Midbrain (tissue), 1 donor: ENCODE data around the gene GNMT.
"Not testable (repeated sequence)": the region's sequence is repeated elsewhere in the genome, so short reads cannot be mapped to it uniquely, and the experiment has no call there.

Experiments
- DNase-seq: peaks from one replicate; lab custom pipeline; 2025; lab: John Stamatoyannopoulos, UW

The GNMT gene

DNA sequence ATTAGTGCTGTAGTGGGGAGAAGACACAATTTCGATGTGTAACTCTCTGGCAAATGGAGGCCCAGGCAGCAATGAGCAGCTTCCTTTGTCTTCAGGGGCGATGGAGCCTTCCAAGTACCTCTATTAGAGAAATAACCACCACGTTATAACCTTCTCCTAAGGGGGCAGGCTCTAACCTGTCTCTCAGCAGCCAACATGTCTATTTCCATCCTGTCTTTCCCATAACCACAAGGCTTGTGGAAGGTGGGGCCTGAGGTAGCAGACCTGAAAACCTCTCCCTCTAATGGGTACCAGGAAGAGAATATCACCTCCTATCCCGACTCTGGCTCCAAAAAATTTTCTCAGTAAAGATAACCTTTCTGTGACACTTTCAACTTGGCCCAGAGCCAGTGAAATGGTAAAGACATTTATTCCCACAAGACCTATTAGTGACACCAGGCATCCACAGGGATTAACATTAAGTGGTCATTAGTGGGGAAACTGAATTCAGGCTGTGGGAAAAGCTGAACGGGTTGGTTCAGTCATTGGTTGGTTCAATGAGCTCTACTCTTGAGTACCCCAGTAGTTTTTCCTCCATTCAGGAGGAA is 14.5 kb downstream of the GNMT start:
- no peak for DNase-seq

DNA sequence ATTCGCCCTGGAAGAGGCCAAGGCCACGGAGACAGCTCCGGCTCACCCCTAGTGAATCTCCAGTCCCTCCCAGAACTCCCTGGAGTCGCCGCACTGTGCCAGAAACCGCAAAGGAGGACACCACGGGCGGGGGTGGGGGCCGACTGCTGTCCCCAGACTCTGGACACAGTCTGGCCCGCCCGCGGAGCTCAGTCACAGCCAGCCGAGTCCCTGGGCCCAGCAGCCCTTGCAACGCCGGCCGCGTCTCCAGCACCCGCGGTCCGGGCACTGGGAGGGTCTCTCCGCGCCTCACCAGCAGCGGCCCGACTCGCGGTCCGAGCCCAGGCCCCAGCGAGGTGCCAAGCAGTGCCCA is 17.9 kb downstream of the GNMT start:
- DNase-seq, result no peak

DNA sequence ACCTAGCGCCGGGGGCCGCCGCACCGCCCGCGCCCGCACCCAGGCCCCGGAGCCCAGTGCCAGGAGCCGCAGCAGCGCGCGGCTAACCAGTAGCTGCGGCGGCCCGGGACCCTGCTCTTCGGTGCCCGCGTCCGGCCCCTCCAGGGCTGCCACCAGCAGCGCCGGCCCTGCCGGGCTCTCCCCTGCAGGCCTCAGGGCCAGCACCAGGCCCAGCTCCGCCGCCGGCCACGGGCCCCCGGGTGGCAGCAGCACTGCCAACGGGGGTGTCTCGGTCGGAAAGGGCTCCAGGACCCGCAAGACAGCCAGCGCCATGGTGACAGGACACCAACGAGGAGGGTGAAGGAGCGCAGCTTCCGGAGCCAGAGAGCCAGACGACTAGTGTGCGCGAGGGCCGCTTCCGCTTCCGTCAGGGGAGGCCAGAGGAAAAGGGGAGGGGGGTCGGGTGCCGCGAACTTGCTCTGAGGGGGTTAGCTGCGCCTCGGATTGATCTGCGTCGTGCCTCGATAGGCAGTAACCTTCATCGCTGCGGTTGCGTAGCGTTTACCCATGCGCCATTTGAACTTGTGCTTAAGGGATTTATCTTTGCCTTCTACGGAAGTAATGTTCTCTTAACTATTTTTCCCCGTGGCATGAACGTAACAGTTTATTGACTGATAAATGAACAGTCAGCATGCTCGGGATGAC is 18.4 kb downstream of the GNMT start, which contains the start of gene PEX6:
Gene PEX6, minus strand, starts transcription at position 343 of the 684 bp plus-strand sequence. Its CDS starts 31 bp downstream, at position 312.
- peak; percentile 89 for DNase-seq

DNA sequence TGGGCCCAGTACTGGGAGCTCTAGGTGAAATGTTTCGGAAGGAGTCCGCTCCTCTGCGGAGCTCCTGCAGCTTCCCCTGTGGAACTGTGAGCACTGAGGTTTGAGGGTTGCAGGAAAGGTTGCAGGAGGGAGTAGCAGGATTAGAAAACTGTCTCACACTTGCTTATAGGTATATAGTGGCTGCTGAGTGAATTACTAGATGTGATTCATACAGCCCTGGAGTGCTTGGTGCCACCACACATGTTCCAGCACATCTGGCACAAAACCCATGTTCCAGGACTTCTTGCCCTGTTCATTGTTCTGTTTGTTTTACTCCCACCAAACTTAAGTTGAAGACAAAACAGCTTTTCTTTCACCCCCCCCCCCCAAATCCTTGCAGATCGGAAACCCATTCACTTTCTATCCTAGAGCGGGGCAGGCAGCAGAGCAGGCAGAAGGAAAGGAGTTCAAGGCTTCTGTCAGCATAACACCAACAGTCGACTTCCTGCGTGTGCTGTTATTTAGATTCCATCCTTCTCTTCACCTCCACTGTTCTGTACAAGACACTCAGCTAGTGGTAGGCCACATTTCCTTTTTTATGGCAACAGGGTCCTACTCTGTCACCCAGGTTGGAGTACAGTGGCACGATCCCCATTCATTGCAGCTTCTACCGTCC is 19.1 kb downstream of the GNMT start:
- DNase-seq, result peak; percentile 59

DNA sequence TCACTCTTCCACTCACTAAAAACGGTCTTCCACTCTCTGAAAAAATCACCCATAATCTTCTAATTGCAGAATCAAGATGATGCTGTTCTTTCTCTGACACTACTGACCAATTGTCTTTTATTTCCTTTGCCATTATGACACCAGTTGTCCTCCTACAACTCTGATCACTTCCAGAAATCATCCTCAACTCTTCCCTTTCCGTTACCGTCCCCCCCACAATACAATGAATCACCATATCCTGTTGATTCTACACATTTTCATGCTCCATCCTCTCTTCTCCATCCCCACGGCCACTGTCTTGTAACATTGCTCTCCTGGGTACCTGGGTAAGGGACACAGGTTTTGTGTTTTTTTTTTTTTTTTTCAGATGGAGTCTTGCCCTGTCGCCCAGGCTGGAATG is 21.3 kb downstream of the GNMT start:
- DNase-seq, result no peak

DNA sequence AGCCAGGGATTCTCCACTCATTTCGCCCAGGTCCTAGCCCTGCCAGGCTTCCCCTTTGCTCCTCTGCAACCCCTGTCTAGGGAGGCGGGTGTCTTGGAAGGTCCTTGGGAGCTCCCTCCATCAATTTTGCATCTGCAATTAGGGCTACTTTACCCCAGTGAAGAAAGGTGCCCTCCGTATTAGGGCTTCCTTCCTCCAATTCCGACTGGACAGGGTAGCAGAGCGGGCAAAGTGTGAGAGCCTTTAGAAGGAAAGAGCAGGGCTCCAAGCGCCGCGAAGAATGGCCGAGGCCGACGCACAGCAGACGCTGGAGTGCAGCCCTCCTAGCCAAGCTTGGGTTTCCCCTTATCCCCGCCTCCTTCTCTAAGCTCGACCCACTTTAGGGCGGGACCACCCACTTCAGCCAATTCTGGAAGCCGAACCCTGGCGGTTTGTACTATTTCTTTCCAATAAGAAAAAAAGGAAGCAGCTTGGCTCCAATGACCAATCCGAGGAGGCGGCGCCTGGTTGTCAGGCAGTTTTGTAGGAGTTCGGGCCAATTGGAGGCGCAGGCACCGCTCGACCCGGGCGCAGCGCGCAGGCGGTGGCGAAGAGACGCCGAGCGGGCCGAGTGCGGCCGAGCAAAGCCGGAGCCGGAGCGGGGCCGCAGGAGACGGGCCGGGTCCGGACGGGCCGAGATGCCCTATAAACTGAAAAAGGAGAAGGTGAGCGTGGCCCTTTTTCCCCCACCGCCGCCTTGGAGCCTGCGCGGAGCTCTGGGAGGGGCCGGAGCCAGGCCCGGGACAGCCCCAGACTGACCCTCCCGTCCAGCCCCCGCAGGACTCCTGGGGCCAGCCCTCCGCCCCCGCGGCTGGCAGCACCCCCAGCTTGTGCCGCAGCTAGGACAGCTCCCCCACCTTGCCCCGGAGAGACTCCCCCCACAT is 23.7 kb downstream of the GNMT start, which contains the start of gene PPP2R5D:
Gene PPP2R5D, plus strand, starts transcription at position 570 of the 923 bp plus-strand sequence. Its CDS starts 108 bp downstream, at position 678.
- peak; percentile 99 for DNase-seq

DNA sequence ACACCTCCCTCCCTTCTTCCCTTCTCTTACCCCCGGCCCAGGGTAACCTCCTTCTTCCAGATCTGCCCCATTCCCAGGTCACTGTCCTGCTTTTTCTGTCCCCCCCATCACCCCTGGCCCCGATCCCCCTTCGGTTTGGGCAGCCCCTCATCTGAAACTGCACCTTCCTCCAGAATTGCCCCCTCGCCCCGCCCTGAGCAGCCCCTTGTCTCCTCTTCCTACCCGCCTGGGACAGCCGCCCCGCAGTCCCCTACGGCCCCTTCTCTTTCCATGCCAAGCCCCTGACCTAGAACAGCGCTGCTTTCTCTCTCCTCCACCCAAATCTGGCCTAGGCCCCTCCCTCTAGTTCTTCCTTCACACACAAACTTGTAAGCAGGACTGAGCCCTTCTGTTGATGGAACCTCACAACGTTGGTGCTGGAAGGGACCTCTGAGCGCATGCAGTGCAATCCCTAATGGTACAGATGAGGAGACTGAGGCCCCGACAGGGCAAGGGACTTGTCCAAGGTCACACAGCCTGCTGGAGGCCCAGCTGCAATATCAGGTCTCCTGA is 24.4 kb downstream of the GNMT start:
- no peak for DNase-seq

DNA sequence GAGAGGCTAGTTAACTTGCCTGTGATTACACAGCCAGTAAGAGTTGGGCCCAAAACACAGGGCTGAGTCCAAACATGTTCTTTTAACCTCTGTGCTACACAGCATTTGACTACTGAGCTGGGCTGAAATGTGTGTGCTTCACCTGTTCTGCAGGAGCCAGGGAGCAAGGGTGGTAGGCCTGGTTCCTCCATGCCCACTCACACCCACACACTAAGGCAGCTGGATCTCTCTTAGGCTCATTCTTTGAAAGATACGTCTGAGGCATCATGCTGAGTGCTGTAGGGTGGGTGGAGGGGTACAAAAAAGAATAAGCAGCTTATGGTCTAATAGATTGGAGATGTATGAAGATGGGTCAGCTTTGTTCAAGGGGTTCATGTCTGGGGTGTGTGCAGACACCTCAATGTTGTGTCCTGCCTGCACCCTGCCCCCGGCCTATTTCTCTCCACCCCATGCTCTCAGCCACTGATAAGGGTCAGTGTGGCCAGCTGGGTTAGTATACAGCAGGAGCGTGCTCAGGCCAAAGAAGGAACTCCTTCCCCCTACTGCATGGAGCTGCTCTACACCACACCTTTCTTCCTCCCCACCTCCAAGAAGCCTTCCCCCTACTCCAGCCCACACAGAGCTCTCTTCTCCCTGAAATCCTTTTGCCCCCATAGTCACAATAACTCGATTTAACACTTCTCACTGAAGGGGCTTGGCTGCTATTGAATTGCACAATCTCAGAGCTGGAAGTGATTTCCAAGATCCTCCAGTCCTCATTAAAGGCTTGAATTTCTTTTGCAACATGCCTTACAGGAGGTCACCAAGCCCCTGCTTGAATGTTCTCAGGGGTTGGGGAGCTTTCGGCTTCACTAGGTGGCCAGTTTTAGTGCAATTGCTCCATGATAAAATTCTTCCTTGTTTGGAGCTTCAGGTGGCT is 27.2 kb downstream of the GNMT start:
- no peak for DNase-seq

DNA sequence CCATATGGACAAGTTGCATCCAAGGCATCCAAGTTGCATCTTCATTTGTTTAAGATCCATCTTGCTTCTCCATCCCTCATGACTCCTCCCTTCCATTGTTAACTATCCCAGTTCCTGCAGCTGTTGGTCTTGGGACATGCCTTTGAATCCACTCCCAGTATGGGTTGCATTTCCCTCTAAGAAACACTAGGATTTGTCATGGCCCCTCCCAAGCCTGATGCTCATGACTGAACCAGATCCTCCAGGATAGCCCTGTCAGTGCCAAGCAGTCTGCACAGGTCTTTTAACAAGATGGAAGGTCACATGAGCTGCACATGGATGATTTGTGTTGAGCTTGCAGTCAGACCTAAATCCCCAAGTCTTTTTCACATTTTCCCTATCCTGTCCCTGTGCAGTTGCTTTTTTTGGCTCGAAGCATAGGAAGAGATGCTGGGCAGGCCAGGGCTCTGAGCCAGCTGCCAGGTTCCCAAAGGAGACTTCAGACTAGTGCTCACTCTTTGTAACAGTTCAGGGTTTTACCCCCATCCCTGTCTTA is 28.0 kb downstream of the GNMT start:
- DNase-seq, result no peak

DNA sequence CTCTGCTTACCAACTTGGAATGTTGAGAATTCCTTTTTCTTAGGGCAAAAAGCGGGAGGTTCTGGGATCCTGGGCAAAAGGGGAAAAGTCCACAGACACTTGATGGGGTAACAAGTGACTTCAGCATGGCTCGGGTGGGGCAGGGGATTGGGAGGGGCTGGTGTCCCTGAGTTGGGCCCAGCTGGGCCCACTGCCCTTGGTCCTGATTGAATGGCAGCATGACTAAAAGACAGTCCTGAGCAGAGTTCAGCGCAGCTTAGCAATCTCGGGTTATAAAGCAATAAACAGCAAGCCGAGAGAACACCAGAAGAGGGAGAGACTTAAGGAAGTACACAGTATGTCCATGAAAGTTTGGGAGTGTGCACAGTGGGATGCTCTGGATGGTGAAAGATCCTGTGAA is 29.4 kb downstream of the GNMT start:
- DNase-seq, result no peak

DNA sequence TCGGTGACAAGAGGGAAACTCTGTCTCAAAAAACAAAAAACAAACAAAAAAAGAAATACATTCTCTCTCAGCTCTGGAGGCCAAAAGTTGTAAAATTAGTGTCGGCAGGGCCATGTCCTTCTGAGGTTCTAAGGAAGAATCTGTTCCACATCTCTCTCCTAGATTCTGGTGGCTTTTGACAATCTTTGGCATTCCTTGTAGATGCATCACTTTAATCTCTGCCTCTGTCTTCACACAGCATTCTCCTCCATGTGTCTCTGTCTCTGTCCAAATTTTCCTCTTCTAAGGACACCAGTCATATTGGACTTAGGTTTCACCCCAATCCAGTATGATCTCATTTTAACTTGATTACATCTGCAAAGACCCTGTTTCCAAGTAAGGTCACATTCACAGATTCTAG is 32.9 kb downstream of the GNMT start:
- no peak for DNase-seq

DNA sequence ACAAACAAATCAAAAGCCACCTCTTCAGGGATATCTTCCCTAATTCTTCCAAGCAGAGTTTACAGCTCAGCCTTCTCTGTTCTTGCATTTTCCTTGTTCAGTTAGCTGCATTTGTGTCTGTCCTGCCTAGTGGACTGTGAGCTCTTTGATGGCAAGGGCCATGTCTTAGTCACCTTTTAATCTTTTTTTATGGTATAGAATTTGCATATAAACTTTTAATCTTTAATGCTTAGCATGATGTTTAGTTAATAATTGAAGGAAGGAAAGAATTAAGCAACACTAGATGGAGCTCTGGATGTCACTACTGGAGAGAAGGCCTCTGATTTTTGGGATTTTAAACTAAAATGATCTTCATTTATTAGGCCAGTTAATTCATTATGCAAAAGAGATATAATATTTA is 36.0 kb downstream of the GNMT start:
- DNase-seq, result no peak

DNA sequence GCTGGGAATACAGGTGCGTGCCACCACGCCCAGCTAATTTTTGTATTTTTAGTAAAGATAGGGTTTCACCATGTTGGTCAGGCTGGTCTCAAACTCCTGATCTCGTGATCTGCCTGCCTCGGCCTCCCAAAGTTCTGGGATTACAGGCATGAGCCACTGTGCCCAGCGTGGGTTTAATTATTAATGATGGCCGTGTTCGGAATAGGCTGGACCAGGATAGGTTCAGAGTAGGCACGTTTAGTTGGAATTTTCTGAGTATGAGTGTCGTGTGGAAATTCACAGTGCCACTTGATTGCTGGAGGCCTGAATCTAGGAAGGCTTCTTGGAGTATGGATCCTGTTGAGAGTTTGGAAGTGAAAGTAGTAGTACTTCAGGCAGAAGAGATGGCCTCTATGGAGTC is 37.7 kb downstream of the GNMT start:
- not testable (repeated sequence) for DNase-seq

DNA sequence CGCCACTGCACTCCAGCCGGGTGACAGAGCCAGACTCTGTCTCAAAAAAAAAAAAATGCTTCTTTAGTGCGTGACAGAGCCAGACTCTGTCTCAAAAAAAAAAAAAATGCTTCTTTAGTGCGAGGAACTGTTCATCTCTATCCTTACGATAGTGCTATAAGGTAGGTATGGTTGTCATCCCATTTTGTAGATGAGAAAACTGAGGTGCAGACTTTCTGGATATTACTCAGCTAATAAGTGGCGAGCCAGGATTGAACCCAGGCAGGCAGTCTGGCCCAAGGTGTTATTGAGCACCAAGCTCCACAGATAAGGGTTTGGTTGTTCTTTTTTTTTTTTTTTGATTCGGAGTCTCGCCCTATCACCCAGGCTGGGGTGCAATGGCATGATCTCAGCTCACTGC is 41.3 kb downstream of the GNMT start:
- DNase-seq, result no peak

DNA sequence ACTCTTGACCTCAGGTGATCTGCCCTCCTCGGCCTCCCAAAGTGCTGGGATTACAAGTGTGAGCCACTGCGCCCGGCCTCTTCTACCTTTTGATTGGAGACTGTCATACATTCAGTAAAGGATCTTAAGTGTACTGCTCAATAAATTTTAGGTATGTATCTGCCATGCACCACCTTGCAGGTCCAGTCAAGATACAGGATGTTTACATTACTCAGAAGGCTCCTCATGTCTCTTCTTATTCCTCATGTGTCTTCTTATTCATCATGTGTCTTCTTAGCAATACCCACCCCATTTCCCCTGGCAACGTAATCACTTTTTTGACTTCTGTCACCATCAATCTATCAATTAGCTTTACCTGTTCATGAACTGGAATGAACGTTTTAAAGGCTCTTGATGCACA is 45.3 kb downstream of the GNMT start:
- DNase-seq, result no peak

DNA sequence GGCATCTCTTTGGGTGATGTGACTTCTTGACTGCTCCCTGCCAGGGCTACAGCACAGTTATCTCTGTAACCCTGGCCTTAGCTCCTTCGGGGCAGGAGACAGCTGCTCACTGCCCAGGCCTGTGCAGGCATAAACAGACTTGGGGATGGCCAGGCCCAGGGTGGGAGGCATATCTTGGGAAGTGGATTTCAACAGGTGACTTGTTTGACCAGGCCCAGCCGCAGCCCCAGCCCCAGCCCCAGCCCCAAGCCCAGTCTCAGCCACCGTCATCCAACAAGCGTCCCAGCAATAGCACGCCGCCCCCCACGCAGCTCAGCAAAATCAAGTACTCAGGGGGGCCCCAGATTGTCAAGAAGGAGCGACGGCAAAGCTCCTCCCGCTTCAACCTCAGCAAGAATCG is 45.7 kb downstream of the GNMT start:
- DNase-seq, result no peak

DNA sequence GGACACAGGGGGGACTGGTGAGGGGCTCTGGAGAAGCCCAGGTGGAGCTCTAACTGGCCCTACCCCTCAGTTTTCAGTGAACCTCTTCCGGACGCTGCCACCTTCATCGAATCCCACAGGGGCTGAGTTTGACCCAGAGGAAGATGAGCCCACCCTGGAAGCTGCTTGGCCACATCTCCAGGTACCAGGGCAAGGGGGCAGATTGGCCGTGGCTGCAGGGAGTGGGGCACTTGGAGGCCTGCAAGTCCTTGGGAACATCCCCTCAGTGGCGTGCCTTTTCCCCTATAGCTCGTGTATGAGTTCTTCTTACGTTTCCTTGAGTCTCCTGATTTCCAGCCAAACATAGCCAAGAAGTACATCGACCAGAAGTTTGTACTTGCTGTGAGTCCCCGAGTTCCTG is 46.6 kb downstream of the GNMT start:
- DNase-seq, result no peak

DNA sequence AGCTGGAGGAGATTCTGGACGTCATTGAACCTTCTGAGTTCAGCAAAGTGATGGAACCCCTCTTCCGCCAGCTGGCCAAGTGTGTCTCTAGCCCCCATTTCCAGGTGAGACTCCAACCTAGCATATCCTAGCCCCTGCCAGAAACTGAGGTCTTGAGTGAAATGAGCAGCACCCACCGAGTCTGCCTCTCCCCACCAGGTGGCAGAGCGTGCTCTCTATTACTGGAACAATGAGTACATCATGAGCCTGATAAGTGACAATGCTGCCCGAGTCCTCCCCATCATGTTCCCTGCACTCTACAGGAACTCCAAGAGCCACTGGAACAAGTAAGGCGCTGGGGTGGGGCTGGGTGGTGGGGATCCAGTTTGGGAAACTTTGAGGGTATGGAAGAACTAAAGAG is 48.6 kb downstream of the GNMT start:
- peak; percentile 3 for DNase-seq

DNA sequence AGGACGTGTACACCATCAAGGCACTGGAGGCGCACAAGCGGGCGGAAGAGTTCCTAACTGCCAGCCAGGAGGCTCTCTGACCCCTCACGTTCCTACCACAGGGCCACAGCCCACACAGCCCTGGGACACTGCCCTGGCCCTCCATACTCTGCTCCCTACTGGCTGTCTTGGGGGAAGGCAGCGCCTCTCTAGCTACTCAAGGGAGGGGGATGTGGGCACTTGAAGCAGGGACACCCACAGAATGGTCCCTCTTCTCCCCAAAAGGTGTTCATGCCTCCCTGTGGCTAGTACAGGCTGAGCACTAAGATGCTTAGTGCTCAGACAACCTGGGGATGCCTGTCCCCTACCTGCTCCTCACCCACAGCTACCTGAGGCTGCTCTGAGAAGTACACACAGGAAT is 50.7 kb downstream of the GNMT start:
- DNase-seq, result no peak

DNA sequence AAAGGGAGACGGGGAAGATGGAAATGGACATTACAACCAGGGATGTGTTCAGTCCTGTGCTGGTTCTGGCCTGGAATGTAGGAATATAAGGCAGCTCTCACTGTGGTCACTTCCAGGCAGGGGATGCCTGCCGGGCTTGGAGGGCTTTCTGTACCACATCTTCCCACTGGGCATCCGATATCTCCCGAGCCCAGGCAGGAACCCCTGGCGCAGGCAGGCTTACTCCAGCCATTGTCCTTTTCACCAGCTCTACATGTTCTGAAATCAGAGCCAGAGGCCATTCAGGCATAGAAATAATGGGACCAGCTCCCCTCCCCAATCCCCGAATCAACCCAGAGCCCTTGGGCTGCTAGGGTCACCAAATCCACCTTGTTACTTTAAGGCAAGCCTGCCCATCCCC is 51.8 kb downstream of the GNMT start:
- no peak for DNase-seq
